Upper lobe of left lung (tissue), 4 donors: ENCODE data around the gene STAG1.

Experiments used
- POLR2A ChIP-seq, 4 donors: fragments of 450-650 bp; IDR thresholded peaks; one replicate each; pipeline ENCODE4 v1.5.1; 2016 to 2017; ENCODE audit warnings: antibody characterized with exemption in 4 of 4, mild to moderate bottlenecking in 2 of 4
- POLR2AphosphoS5 ChIP-seq, 2 donors: sonication (generic); formaldehyde crosslinking; IDR thresholded peaks; one replicate each; pipeline ENCODE4 v1.5.1; 2017; ENCODE audit warnings: antibody characterized with exemption in 2 of 2
- TF ChIP-seq, protein P1 (sequence below), 6 experiments: fragments of 450-650 bp in 4 of 6; fragments of 200-600 bp in 2 of 6; sonication (generic) in 2 of 6; IDR thresholded peaks; one replicate each; pipeline ENCODE4 v1.5.1; 2016 to 2019; ENCODE audit warnings: antibody characterized with exemption in 6 of 6

GRCh38 chr3:136751316-136752171 lies 634 bp downstream of the STAG1 start:
- TF ChIP-seq POLR2A (IDR thresholded peaks at IDR 0.05), result no peak
- TF ChIP-seq, protein P1, sequence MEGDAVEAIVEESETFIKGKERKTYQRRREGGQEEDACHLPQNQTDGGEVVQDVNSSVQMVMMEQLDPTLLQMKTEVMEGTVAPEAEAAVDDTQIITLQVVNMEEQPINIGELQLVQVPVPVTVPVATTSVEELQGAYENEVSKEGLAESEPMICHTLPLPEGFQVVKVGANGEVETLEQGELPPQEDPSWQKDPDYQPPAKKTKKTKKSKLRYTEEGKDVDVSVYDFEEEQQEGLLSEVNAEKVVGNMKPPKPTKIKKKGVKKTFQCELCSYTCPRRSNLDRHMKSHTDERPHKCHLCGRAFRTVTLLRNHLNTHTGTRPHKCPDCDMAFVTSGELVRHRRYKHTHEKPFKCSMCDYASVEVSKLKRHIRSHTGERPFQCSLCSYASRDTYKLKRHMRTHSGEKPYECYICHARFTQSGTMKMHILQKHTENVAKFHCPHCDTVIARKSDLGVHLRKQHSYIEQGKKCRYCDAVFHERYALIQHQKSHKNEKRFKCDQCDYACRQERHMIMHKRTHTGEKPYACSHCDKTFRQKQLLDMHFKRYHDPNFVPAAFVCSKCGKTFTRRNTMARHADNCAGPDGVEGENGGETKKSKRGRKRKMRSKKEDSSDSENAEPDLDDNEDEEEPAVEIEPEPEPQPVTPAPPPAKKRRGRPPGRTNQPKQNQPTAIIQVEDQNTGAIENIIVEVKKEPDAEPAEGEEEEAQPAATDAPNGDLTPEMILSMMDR (IDR thresholded peaks at IDR 0.05), result no peak
- TF ChIP-seq POLR2AphosphoS5 (IDR thresholded peaks at IDR 0.05), result peak in 1 of 2 donors; percentile 51
